ENCODE data around the gene VEGFC.

DNA sequence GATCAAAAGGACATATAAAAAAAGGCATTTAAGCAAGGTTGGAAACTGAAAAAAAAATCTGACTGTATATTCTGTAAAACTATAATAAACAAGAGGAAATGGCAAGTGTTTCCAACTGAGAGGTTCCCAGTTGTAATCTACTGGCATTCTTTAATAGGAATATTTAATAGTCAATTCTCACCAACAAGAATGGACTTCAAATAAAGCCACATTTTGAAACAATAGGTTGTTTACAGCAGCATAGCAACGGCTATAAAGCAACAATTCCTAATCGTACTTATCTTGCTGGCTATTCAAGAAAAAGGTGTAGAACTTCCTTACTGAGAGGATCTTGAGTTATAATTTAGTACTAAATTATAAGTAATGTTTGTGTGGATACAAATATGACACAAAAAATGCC is 75.5 kb downstream of the VEGFC start:
- no peak for TF ChIP-seq CTCF (IDR thresholded peaks at IDR 0.05; ENCODE audit: insufficient read depth, low read depth, low read length)
- TF ChIP-seq EZH2 (IDR thresholded peaks at IDR 0.05; ENCODE audit: insufficient read depth, low read length), result no peak
